ENCODE data around the gene WDR93.

WDR93 gene

GRCh38 chr15:89690276-89691218 lies at the start of gene WDR93, which contains the start of gene PEX11A:
Gene WDR93 (plus strand): TSS chr15:89690811. CDS start chr15:89701747, 10,936 bp downstream.
Gene PEX11A (minus strand): TSS chr15:89690754. CDS start chr15:89690632, 122 bp downstream.
- Histone ChIP-seq H3K9me3 (ENCODE audit: control insufficient read depth, insufficient read depth, low read length) (no peaks in the 10 kb centered on the region), H3K4me1 (ENCODE audit: insufficient read depth, low read length) (no peaks in the 10 kb centered on the region), H3K36me3 (ENCODE audit: insufficient read depth, low read length) (no peaks in the 10 kb centered on the region), H3K9ac (ENCODE audit: low read depth, low read length) (peak within 1 kb of the TSS; percentile 87; the same call in 1 of the 2 replicates)

- Histone ChIP-seq H3K4me1 (ENCODE audit: insufficient read depth, low read length) (no peaks in the 10 kb centered on the region), H3K9ac (ENCODE audit: low read depth, low read length) (no peak overlapping the region), H3K36me3 (ENCODE audit: insufficient read depth, low read length) (peaks cover 9% of the 10 kb centered on the region), H3K9me3 (ENCODE audit: control insufficient read depth, insufficient read depth, low read length) (no peaks in the 10 kb centered on the region)
Observed at GRCh38 chr15:89641053-89641452, 49.6 kb upstream of the WDR93 start.

- H3K4me1 ChIP-seq (ENCODE audit: insufficient read depth, low read length) = no peaks in the 10 kb centered on the region
- peaks cover 9% of the 10 kb centered on the region for H3K36me3 ChIP-seq (ENCODE audit: insufficient read depth, low read length)
- no peaks in the 10 kb centered on the region for H3K9me3 ChIP-seq (ENCODE audit: control insufficient read depth, insufficient read depth, low read length)
- no peak overlapping the region for H3K9ac ChIP-seq (ENCODE audit: low read depth, low read length)
Observed at GRCh38 chr15:89642106-89642505, 48.5 kb upstream of the WDR93 start.

- H3K9me3 ChIP-seq (ENCODE audit: control insufficient read depth, insufficient read depth, low read length) = no peaks in the 10 kb centered on the region
- H3K36me3 ChIP-seq (ENCODE audit: insufficient read depth, low read length) = peaks cover 9% of the 10 kb centered on the region
- H3K9ac ChIP-seq (ENCODE audit: low read depth, low read length) = no peak overlapping the region
- H3K4me1 ChIP-seq (ENCODE audit: insufficient read depth, low read length) = no peaks in the 10 kb centered on the region
Observed at GRCh38 chr15:89645680-89646079, 44.9 kb upstream of the WDR93 start.

DNA sequence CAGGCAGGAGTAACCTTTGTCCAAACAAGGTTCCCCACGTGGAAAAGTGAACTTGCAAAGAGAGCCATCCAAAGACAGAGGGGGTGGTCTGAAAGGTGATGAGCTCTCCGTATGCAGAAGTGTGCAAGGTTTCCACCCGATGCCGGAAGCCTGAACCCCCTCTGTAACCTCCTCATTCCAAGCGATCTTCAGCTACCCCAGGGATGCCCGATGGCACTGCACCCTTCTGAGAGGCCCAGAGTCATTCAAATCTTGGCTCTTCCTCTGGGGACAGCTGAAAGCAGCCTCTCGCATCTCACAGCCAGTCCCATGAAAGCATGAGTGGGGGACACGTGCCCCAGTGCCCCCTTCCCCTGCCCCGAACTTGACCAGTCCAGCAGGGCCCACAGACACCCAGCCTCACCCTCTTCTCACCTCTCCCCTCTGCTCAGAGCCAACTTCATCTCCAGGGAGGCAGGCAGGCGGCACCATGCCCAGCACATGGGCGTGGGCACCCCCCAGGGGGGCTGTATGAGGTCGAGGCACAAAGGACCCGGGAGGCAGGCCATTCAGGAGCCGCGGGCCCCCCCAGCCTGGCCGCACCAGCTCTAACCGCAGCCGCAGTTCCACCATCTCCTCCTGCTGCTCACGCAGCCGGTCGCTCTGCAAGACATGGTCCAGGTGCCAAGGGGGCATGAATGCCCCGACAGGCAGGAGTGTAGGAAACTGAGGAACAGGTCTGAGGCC lies 44.0 kb upstream of the WDR93 start:
- Histone ChIP-seq H3K9ac (ENCODE audit: low read depth, low read length) (no peak overlapping the region; the same call in 1 of the 2 replicates), H3K36me3 (ENCODE audit: insufficient read depth, low read length) (peaks cover 5% of the 10 kb centered on the region), H3K9me3 (ENCODE audit: control insufficient read depth, insufficient read depth, low read length) (no peaks in the 10 kb centered on the region), H3K4me1 (ENCODE audit: insufficient read depth, low read length) (no peaks in the 10 kb centered on the region)

- H3K9me3 ChIP-seq (ENCODE audit: control insufficient read depth, insufficient read depth, low read length) = no peaks in the 10 kb centered on the region
- peaks cover 5% of the 10 kb centered on the region for H3K36me3 ChIP-seq (ENCODE audit: insufficient read depth, low read length)
- no peaks in the 10 kb centered on the region for H3K4me1 ChIP-seq (ENCODE audit: insufficient read depth, low read length)
- H3K9ac ChIP-seq (ENCODE audit: low read depth, low read length) = peak overlapping the region; percentile 29; the same call in 1 of the 2 replicates
Observed at GRCh38 chr15:89647191-89647851, 43.3 kb upstream of the WDR93 start.

DNA sequence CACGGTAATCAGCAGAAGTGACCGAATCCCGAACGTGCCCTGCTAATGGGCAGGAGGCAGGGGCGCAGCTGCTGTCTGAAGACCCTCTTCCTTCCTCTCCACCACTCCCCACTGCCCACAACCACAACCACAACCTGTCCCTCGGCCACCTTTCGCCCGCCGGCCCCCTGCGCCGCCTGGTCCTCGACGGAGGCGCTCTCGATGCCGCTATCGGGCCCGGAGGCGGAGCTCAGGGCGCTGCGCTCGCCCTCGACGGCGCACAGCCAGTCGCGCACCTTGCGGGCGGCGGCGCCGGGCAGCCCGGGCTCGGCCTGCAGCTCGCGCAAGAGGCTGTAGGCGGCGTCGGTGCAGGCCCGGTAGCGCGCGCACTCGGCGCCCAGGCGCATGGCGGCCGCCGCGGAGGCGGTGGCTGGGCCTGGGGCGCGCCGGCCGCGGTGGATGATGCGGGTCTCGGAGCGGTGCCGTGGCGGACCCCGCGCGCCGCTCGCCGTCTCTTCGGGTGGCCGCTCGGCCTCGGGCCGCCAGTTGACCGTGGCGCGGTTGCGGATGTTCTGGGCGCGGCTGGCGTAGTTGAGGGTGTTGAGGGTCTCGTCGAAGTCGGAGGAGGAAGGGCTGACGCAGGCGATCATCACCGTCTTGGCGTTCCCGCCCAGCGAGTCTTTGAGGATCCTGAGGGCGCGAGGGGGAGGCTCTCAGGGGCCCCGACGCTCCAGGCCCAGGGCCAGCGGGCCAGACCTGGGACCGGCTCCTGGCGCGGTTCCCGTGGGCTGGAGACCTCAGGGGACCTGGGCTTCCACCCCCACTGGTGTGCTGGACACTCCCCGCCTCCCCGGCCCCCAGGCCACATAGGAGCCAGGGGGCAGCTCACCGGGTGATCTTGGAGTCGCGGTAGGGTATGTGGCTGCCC lies 42.3 kb upstream of the WDR93 start:
- no peaks in the 10 kb centered on the region for H3K9me3 ChIP-seq (ENCODE audit: control insufficient read depth, insufficient read depth, low read length)
- no peaks in the 10 kb centered on the region for H3K4me1 ChIP-seq (ENCODE audit: insufficient read depth, low read length)
- peaks cover 5% of the 10 kb centered on the region; the same call in 1 of the 2 replicates for H3K36me3 ChIP-seq (ENCODE audit: insufficient read depth, low read length)
- H3K9ac ChIP-seq (ENCODE audit: low read depth, low read length) = no peak overlapping the region

- H3K36me3 ChIP-seq (ENCODE audit: insufficient read depth, low read length) = peaks cover 5% of the 10 kb centered on the region; the same call in 1 of the 2 replicates
- H3K9ac ChIP-seq (ENCODE audit: low read depth, low read length) = no peak overlapping the region
- H3K9me3 ChIP-seq (ENCODE audit: control insufficient read depth, insufficient read depth, low read length) = no peaks in the 10 kb centered on the region
- no peaks in the 10 kb centered on the region for H3K4me1 ChIP-seq (ENCODE audit: insufficient read depth, low read length)
Observed at GRCh38 chr15:89649013-89649625, 41.5 kb upstream of the WDR93 start.

DNA sequence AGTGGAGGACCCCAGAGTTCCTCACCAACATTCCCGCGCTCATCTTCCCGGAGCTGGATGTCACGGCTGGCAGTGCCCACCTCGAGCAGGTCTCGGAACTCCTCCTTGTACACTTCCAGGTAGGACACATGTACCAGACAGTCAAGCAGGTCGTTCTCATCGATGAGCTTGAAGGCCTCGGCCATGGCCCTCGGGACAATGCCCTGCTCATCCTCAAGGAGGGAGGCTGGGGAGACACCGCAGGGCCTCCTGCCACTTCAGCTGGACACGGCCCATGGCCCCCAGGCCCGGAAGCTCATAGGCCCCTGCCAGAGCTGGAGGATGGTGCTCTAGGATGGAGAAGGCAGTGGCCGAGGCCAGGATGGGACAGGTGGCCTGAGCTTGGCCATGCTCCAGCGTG lies 40.9 kb upstream of the WDR93 start:
- peaks cover 4% of the 10 kb centered on the region; the same call in 1 of the 2 replicates for H3K36me3 ChIP-seq (ENCODE audit: insufficient read depth, low read length)
- no peaks in the 10 kb centered on the region for H3K9me3 ChIP-seq (ENCODE audit: control insufficient read depth, insufficient read depth, low read length)
- H3K9ac ChIP-seq (ENCODE audit: low read depth, low read length) = no peak overlapping the region
- no peaks in the 10 kb centered on the region for H3K4me1 ChIP-seq (ENCODE audit: insufficient read depth, low read length)

GRCh38 chr15:89652131-89652530 lies 38.5 kb upstream of the WDR93 start:
- no peaks in the 10 kb centered on the region; the same call in 1 of the 2 replicates for H3K36me3 ChIP-seq (ENCODE audit: insufficient read depth, low read length)
- H3K9ac ChIP-seq (ENCODE audit: low read depth, low read length) = no peak overlapping the region

DNA sequence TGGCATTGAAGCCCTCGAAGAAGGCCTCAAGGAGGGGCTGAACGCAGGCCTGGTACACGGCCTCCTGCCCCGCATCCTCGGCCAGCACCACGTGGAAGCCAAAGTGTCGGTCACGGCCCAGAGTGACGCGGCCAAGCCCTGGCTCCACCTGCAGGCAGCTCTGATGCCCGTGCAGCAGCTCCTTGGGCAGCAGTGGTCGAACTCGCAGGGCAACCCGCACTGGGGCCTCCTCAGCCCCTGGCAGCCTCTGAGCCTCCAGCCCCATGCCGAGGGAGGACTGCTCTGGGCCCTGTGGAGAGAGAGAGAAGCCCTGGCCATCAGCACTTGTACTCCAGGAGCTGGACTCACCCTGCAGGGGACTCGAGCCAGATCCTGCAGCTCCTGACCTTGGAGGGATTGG lies 37.9 kb upstream of the WDR93 start:
- Histone ChIP-seq H3K4me1 (ENCODE audit: insufficient read depth, low read length) (no peaks in the 10 kb centered on the region), H3K36me3 (ENCODE audit: insufficient read depth, low read length) (no peaks in the 10 kb centered on the region; the same call in 1 of the 2 replicates), H3K9ac (ENCODE audit: low read depth, low read length) (no peak overlapping the region), H3K9me3 (ENCODE audit: control insufficient read depth, insufficient read depth, low read length) (no peaks in the 10 kb centered on the region)

More at GRCh38 chr15:89652131-89652530, 38.5 kb upstream of the WDR93 start:
- Histone ChIP-seq H3K9me3 (ENCODE audit: control insufficient read depth, insufficient read depth, low read length) (no peaks in the 10 kb centered on the region), H3K4me1 (ENCODE audit: insufficient read depth, low read length) (no peaks in the 10 kb centered on the region)

DNA sequence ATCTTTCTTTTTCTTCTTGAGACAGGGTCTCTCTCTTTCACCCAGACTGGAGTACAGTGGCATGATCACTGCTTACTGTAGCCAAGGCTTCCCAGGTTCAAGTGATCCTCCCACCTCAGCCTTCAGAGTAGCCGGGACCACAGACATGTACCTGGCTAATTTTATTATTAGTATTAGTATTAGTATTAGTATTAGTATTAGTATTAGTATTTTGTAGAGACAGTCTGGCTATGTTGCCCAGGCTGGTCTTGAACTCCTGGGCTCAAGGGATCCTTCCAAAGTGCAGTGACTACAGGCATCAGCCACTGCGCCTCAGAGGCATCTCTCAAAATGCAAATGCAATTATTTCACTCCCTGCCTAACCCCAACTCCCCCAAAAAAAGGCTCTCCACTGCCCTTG lies 37.0 kb upstream of the WDR93 start:
- H3K9ac ChIP-seq (ENCODE audit: low read depth, low read length) = no peak overlapping the region
- no peaks in the 10 kb centered on the region for H3K9me3 ChIP-seq (ENCODE audit: control insufficient read depth, insufficient read depth, low read length)
- no peaks in the 10 kb centered on the region; the same call in 1 of the 2 replicates for H3K36me3 ChIP-seq (ENCODE audit: insufficient read depth, low read length)
- H3K4me1 ChIP-seq (ENCODE audit: insufficient read depth, low read length) = no peaks in the 10 kb centered on the region

DNA sequence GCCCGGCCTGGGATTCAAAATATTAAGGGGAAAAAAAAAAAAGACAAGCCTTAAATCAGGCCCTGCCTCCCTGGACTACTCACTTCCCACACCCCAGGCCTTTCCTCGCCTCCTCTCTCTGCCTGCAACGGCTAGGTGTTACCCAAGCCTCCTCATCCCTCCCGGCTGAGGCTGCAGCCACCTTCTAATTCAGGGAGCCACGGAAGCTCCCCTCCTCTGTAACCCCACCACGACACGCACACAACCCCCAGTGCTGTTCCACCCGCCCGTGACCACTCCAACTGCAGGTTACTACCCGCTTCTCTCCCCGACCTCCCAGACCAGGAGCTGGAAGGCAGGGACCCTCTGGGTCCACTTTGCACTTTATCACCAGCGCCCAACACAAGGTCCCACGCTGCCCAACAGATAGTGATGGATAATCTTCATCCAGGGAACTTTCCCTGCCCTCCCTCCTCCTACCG lies 36.3 kb upstream of the WDR93 start:
- Histone ChIP-seq H3K4me1 (ENCODE audit: insufficient read depth, low read length) (no peaks in the 10 kb centered on the region), H3K9me3 (ENCODE audit: control insufficient read depth, insufficient read depth, low read length) (no peaks in the 10 kb centered on the region), H3K9ac (ENCODE audit: low read depth, low read length) (peak overlapping the region; percentile 92), H3K36me3 (ENCODE audit: insufficient read depth, low read length) (no peaks in the 10 kb centered on the region; the same call in 1 of the 2 replicates)

Data from ES-I3 (cell line).